Fibroblast of villous mesenchyme (primary cell): ENCODE data around the gene MYT1. TPM values are rescaled to one million over a fixed set of nuclear protein-coding genes. Genes with fewer than 3 reads are reported as not detected.
"Not testable (repeated sequence)": the region's sequence is repeated elsewhere in the genome, so short reads cannot be mapped to it uniquely, and the experiment has no call there.

Source experiments
- DNase-seq: peaks from one replicate; pipeline ENCODE4 v3.0.0-alpha.2; 2010; ENCODE audit warnings: low read depth
- H3K4me3 ChIP-seq: 2 replicates; pipeline ENCODE4 v1.5.1; 2011; ENCODE audit warnings: low read depth, mild to moderate bottlenecking, low read length
- CTCF ChIP-seq: IDR thresholded peaks from 2 replicates; pipeline ENCODE4 v1.5.1; 2012; ENCODE audit warnings: low read depth, mild to moderate bottlenecking, low read length; ENCODE audit not compliant: insufficient read depth
- total RNA-seq: library from RNA; depleted of rRNA; stranded (reverse); fragments of >200 nt; gene quantifications from 2 replicates; pipeline ENCODE4 v1.2.3, GENCODE V29; 2012

MYT1 gene
- total RNA-seq, 1 donor: not detected

GRCh38 chr20:64234291-64234791 is 70.1 kb downstream of the MYT1 start:
- H3K4me3 ChIP-seq: no peak overlapping the region
- TF ChIP-seq CTCF: no peak

GRCh38 chr20:64234921-64235565 is 70.8 kb downstream of the MYT1 start:
- not testable (repeated sequence) for DNase-seq, H3K4me3 ChIP-seq

More at GRCh38 chr20:64234291-64234791, 70.1 kb downstream of the MYT1 start:
- DNase-seq: no peak

- DNase-seq: no peak
- no peak for TF ChIP-seq CTCF
- H3K4me3 ChIP-seq: no peak overlapping the region
Observed at GRCh38 chr20:64236137-64237088, 72.2 kb downstream of the MYT1 start.

GRCh38 chr20:64237316-64237715 is 73.1 kb downstream of the MYT1 start:
- no peak overlapping the region for H3K4me3 ChIP-seq
- TF ChIP-seq CTCF: no peak
- no peak for DNase-seq

GRCh38 chr20:64238115-64238825 is 74.0 kb downstream of the MYT1 start:
- DNase-seq: no peak
- H3K4me3 ChIP-seq: no peak overlapping the region
- TF ChIP-seq CTCF: no peak

- TF ChIP-seq CTCF: no peak
- H3K4me3 ChIP-seq: no peak overlapping the region
- no peak for DNase-seq
Observed at GRCh38 chr20:64238851-64239387, 74.7 kb downstream of the MYT1 start.
